ENCODE results near the gene VPS8. TPM values are rescaled to one million over a fixed set of nuclear protein-coding genes. Genes with fewer than 3 reads are reported as not detected.

The VPS8 gene
- total and polyA plus RNA-seq, 2 of the 13 experiments (the other 11 are each of a cell fraction or from before 2014, with no cell fraction given) = 14.2 to 35.1 TPM

DNA sequence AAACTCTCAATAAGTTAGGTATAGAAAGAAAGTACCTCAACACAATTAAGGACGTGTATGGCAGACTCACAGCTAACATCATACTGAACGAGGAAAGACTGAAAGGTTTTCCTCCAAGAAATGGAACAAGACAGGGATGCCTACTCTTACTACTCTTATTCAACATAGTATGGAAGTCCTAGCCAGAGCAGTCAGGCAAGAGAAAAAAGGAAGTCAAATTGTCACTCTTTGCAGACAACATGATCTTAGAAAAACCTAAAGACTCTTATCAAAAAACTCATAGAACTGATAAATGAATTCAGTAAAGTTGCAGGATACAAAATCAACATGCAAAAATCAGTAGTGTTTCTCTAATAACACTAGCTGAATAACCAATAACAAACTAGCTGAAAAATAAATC, 244.9 kb downstream of the VPS8 start:
- Histone ChIP-seq H3K9me3 (ENCODE audit: low read length) (peaks cover 16% of the 10 kb centered on the region), H4K20me1 (ENCODE audit: insufficient read depth, low read length) (no peaks in the 10 kb centered on the region), H3K4me2 (ENCODE audit: low read depth, low read length) (no peak overlapping the region), H3K27me3 (ENCODE audit: control insufficient read depth in 1 of 2, insufficient read depth in 2 of 2, low read length in 2 of 2) (no peaks in the 10 kb centered on the region), H3K27ac (ENCODE audit: extremely low read length, insufficient read depth, low read length) (no peak overlapping the region), H2AFZ (ENCODE audit: low read length) (no peak overlapping the region), H3K36me3 (replicated peaks in 1 of 2; ENCODE audit: control insufficient read depth in 1 of 2, insufficient read depth in 2 of 2, low read length in 2 of 2) (peaks cover 3 to 8% of the 10 kb centered on the region in 2 experiments; a peak in 1 of 5 replicates), H3K79me2 (ENCODE audit: insufficient read depth, low read length) (no peaks in the 10 kb centered on the region), H3K4me1 (ENCODE audit: insufficient read depth, low read length) (no peaks in the 10 kb centered on the region), H3K4me3 (replicated peaks in 1 of 3; ENCODE audit: insufficient read depth in 1 of 3, low read depth in 2 of 3, low read length in 3 of 3) (no peak overlapping the region), H3K9ac (ENCODE audit: insufficient read depth, low read depth, low read length) (no peak overlapping the region)
- DNase-seq (ENCODE audit: low spot score) = no peak
- ChIA-PET POLR2A (no interaction called here), CTCF (ENCODE audit: low intra/inter-chr PET ratio, low total read pairs) (no interaction called here)
- BruUV-seq (replicated peaks) = no TSS peak
- FAIRE-seq = no peak
- WGBS (ENCODE audit: low lambda C conversion rate) = 73% methylated on average over 2 of the region's 2 CpGs
- TF ChIP-seq TBP (CRISPR knock-in tag; IDR thresholded peaks at IDR 0.05) = no peak
- TF ChIP-seq ZNF737 (CRISPR knock-in tag; IDR thresholded peaks at IDR 0.05; ENCODE audit: borderline replicate concordance) = no peak
- no peak for TF ChIP-seq ZNF333 (CRISPR knock-in tag; IDR thresholded peaks at IDR 0.05; ENCODE audit: borderline replicate concordance)
- intact Hi-C loops (cut with micrococcal nuclease; ENCODE audit: unreplicated experiment) (no loop called here), in situ Hi-C loops (cut with HindIII; ENCODE audit: extremely low pct_ligation_motif_present, low pct_unique_long_range_greater_than_20kb) (no loop called here)
- ATAC-seq = no peak

DNA sequence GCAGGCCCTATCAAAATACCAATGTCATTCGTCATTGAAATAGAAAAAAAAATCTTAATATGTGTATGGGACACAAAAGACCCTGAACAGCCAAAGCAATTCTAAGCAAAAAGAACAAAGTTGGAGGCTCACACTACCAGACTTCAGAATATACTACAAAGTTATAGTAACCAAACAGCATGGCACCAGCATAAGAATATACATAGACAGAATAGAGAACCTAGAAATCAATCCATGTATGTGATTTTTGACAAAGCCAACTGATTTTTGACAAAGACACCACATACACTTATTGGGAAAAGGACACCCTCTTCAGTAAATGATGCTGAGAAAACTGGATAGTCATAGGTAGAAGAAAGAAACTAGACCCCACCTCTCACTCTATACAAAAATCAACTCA, 245.9 kb downstream of the VPS8 start:
- Histone ChIP-seq H3K36me3 (replicated peaks in 1 of 2; ENCODE audit: control insufficient read depth in 1 of 2, insufficient read depth in 2 of 2, low read length in 2 of 2) (no peaks in the 10 kb centered on the region), H3K27ac (ENCODE audit: extremely low read length, insufficient read depth, low read length) (no peak overlapping the region), H3K9ac (ENCODE audit: insufficient read depth, low read depth, low read length) (no peak overlapping the region), H3K4me2 (ENCODE audit: low read depth, low read length) (no peak overlapping the region), H3K27me3 (ENCODE audit: control insufficient read depth in 1 of 2, insufficient read depth in 2 of 2, low read length in 2 of 2) (no peaks in the 10 kb centered on the region), H2AFZ (ENCODE audit: low read length) (no peak overlapping the region), H3K4me3 (replicated peaks in 1 of 3; ENCODE audit: insufficient read depth in 1 of 3, low read depth in 2 of 3, low read length in 3 of 3) (no peak overlapping the region), H3K4me1 (ENCODE audit: insufficient read depth, low read length) (no peaks in the 10 kb centered on the region), H3K79me2 (ENCODE audit: insufficient read depth, low read length) (no peaks in the 10 kb centered on the region), H3K9me3 (ENCODE audit: low read length) (peaks cover 16% of the 10 kb centered on the region), H4K20me1 (ENCODE audit: insufficient read depth, low read length) (no peaks in the 10 kb centered on the region)
- no peak for TF ChIP-seq ZNF792 (CRISPR knock-in tag; IDR thresholded peaks at IDR 0.05)
- TF ChIP-seq ZNF550 (CRISPR knock-in tag; IDR thresholded peaks at IDR 0.05; ENCODE audit: borderline replicate concordance) = no peak
- no peak for TF ChIP-seq ATF7-NPFF (CRISPR knock-in tag; IDR thresholded peaks at IDR 0.05; ENCODE audit: low read depth)
- TF ChIP-seq, protein P1, sequence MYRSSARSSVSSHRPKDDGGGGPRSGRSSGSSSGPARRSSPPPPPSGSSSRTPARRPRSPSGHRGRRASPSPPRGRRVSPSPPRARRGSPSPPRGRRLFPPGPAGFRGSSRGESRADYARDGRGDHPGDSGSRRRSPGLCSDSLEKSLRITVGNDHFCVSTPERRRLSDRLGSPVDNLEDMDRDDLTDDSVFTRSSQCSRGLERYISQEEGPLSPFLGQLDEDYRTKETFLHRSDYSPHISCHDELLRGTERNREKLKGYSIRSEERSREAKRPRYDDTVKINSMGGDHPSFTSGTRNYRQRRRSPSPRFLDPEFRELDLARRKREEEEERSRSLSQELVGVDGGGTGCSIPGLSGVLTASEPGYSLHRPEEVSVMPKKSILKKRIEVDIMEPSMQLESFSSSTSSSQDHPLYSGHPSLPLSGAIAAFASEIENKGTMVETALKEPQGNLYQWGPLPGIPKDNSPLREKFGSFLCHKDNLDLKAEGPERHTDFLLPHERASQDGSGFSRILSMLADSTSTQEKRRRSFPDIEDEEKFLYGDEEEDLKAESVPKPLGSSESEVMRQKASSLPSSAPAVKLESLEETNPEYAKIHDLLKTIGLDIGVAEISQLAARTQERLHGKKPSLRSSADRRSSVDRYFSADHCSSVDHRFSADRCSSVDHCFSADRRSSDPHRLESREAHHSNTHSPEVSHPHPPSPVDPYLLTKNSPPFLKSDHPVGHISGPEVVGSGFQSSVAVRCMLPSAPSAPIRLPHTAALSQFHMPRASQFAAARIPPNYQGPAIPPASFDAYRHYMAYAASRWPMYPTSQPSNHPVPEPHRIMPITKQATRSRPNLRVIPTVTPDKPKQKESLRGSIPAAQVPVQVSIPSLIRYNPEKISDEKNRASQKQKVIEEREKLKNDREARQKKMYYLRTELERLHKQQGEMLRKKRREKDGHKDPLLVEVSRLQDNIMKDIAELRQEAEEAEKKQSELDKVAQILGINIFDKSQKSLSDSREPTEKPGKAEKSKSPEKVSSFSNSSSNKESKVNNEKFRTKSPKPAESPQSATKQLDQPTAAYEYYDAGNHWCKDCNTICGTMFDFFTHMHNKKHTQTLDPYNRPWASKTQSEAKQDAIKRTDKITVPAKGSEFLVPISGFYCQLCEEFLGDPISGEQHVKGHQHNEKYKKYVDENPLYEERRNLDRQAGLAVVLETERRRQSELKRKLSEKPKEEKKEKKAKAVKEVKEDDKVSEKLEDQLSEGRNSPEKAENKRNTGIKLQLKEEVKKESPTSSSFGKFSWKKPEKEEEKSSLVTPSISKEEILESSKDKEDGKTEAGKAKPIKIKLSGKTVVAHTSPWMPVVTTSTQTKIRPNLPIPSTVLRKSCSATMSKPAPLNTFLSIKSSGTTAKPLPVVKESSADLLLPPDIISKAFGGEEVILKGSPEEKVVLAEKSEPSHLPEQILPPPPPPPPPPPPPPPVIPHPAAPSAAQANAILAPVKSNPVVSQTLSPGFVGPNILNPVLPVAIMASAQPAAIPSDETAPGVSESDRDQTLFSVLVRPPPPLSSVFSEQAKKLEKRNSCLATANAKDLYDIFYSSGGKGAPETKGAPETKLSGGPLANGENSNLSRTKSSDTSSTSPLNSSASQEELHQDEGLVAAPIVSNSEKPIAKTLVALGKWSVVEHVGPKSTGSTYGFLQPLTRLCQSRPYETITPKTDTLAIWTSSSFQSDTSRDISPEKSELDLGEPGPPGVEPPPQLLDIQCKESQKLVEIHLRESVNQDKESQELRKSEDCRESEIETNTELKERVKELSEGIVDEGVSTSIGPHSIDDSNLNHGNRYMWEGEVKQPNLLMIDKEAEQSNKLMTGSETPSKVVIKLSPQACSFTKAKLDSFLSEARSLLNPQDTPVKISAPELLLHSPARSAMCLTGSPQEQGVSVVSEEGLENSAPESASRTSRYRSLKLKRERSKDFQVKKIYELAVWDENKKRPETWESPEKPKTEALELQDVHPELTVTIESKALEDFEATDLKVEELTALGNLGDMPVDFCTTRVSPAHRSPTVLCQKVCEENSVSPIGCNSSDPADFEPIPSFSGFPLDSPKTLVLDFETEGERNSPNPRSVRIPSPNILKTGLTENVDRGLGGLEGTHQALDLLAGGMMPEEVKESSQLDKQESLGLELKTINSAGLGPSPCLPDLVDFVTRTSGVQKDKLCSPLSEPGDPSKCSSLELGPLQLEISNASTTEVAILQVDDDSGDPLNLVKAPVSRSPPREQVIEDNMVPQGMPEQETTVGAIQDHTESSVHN (CRISPR knock-in tag; IDR thresholded peaks at IDR 0.05) = no peak
- in situ Hi-C loops (cut with HindIII; ENCODE audit: extremely low pct_ligation_motif_present, low pct_unique_long_range_greater_than_20kb) = no loop called here
- ATAC-seq (no peak), DNase-seq (ENCODE audit: low spot score) (no peak), FAIRE-seq (no peak)
- intact Hi-C loops (cut with micrococcal nuclease; ENCODE audit: unreplicated experiment) = no loop called here
- BruUV-seq (replicated peaks) = no TSS peak
- POLR2A ChIA-PET = no interaction called here
- CTCF ChIA-PET (ENCODE audit: low intra/inter-chr PET ratio, low total read pairs) = no interaction called here
- WGBS (ENCODE audit: low lambda C conversion rate) = 67% methylated on average over 1 of the region's 1 CpG

Data from HepG2 (cell line).